ENCODE data around the gene TTLL9.
"Not testable (repeated sequence)": the region's sequence is repeated elsewhere in the genome, so short reads cannot be mapped to it uniquely, and the experiment has no call there.

Gene TTLL9

GRCh38 chr20:31869942-31870725 lies at the start of gene TTLL9, which contains the start of gene DUSP15:
TTLL9 (plus strand) TSS chr20:31870634; CDS start chr20:31871127, 493 bp downstream.
DUSP15 (minus strand) TSS chr20:31870527; CDS start chr20:31870337, 190 bp downstream.
- DNase-seq = no peak

- no peak for DNase-seq
These were observed 49.0 kb upstream of the TTLL9 start for GRCh38 chr20:31821427-31821826.

GRCh38 chr20:31822421-31823330 lies 47.8 kb upstream of the TTLL9 start:
- peak; percentile 70 to 80 for DNase-seq

GRCh38 chr20:31823360-31824124 lies 46.9 kb upstream of the TTLL9 start:
- DNase-seq = no peak

- DNase-seq = no peak
These were observed 46.3 kb upstream of the TTLL9 start for GRCh38 chr20:31824125-31824485.

GRCh38 chr20:31824554-31825313 lies 45.7 kb upstream of the TTLL9 start:
- DNase-seq = no peak

- no peak for DNase-seq
These were observed 44.4 kb upstream of the TTLL9 start for GRCh38 chr20:31826074-31826473.

GRCh38 chr20:31827059-31827458 lies 43.4 kb upstream of the TTLL9 start:
- DNase-seq = no peak

GRCh38 chr20:31828016-31828415 lies 42.4 kb upstream of the TTLL9 start:
- not testable (repeated sequence) for DNase-seq

- DNase-seq = no peak
These were observed 40.7 kb upstream of the TTLL9 start for GRCh38 chr20:31829731-31830130.

- no peak for DNase-seq
These were observed 39.9 kb upstream of the TTLL9 start for GRCh38 chr20:31830406-31830981.

GRCh38 chr20:31831211-31831610 lies 39.2 kb upstream of the TTLL9 start:
- no peak for DNase-seq

- DNase-seq = no peak
These were observed 38.6 kb upstream of the TTLL9 start for GRCh38 chr20:31831771-31832306.

GRCh38 chr20:31833130-31833930 lies 37.1 kb upstream of the TTLL9 start:
- peak; percentile 64 to 75 for DNase-seq

- DNase-seq = no peak
These were observed 36.4 kb upstream of the TTLL9 start for GRCh38 chr20:31833931-31834521.

GRCh38 chr20:31835554-31835953 lies 34.9 kb upstream of the TTLL9 start:
- DNase-seq = no peak

GRCh38 chr20:31835977-31836852 lies 34.2 kb upstream of the TTLL9 start:
- peak in 1 of 2 donors; percentile 7 for DNase-seq

- DNase-seq = no peak
These were observed 33.4 kb upstream of the TTLL9 start for GRCh38 chr20:31836853-31837608.

Measured in stimulated activated CD4-positive, alpha-beta T cell treated with anti-CD3 and anti-CD28 coated beads, Interleukin-2, amount 100 ng/mL, for 48 hours (primary cell).